HG03460 (cell line): ENCODE data around the gene ASIC1.
A peak's percentile ranks its signal among the peaks of the same experiment; 100 is the strongest.

ENCODE experiments used
- ATAC-seq: cut with Tn5 transposase; IDR thresholded peaks from one replicate; pipeline ENCODE4 v1.9.1; 2021; ENCODE audit not compliant: unreplicated experiment

Gene ASIC1

DNA sequence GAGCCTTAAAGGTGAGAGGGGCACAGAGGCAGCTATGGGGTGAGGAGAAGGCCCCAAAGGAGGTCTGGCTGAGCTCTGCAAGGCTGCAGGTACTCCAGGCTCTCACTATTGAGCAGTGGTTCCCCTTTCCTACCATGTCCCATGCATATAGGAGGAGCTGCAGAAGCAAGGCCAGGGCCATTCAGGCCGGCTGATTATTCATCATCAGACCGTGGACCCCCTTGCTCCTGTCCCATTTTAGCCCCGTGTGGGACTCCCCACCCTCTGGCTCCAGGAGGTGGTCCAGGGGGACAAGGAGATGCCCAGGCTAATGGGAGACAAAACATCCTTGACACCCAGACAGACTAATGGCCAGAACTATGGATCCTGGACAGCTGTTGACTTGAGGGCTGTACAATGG, 49.5 kb downstream of the ASIC1 start:
- no peak for ATAC-seq

GRCh38 chr12:50107416-50108268, 50.2 kb downstream of the ASIC1 start:
- ATAC-seq: no peak

DNA sequence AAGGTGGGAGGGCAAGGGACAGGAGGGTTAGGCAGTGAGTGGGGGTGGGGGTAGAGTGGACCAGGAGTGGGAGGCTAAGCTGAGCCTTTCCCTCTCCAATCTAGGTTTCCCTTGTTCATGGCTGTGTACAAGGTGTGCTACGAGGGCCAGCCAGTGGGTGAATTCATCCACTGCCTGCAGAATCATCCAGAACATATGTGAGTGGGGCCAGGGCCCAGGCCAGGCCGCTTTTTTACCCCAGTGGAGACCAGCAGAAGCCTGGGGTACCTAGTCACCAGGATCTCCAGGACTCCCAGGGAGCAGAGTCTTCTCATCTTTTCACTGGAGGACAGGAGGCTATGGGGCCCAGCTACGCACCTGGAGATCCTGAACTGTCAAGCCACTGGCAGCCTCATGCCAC, 51.9 kb downstream of the ASIC1 start:
- ATAC-seq: no peak

GRCh38 chr12:50110127-50110761, 52.8 kb downstream of the ASIC1 start:
- ATAC-seq: no peak

- ATAC-seq: no peak
These were observed 53.5 kb downstream of the ASIC1 start for GRCh38 chr12:50110762-50111351.

DNA sequence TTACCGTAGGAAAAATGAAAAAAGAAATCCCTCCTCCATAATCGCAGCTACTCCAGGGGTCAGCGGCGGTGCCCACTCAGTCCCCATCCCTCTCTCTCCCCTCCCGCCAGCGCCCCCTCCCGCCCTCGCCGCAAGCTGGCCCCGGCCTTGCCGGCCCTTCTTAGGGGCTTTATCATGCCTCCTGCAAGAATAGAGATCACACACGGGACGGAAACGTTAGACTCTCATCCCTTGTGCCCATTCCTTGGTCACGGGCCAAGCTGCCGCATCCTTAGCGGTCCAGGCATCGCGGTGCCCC, 53.9 kb downstream of the ASIC1 start:
- ATAC-seq: no peak

DNA sequence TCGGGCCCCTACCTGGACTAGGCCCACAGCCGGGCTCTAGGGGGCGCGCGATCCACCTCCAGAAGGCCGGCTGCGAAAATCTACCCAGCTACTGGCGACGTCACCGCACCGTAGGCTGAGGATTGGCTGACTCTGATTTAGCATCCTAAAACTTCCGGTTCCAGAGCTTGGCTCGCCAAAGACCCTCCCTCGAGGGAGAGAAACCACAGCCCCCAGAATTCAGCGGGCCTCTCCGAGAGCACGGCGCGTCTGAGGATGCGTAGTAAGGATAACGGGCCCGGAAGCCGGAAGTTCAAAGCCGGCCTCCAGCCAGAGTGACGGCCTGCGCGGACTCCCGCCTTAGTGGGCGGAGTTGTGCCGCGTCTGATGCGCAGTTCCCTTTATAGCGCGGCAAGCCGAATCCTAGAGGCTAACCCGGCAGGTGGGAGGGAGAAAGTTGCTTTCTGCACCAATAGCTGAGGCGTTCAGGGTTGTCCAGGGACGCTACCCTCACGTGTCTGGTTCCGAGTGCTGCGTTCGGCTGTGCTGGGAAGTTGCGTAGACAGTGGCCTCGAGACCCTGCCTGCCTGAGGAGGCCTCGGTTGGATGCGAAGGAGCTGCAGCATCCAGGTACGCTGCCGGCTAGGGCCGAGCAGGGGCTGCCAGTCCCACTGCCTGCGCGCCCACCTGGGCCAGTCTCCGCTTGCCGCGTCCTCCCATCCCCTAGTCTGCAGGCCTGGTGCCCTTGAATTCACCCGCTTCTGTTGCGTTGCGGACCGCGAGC, 54.5 kb downstream of the ASIC1 start, which contains the start of gene COX14:
COX14 (plus strand) TSS at position 544 of the 763 bp plus-strand sequence. CDS start 7,808 bp downstream, outside the sequence.
- peak; percentile 76 for ATAC-seq

- ATAC-seq: no peak
These were observed 55.2 kb downstream of the ASIC1 start for GRCh38 chr12:50112456-50113218.

GRCh38 chr12:50117057-50117622, 59.7 kb downstream of the ASIC1 start:
- no peak for ATAC-seq

GRCh38 chr12:50119387-50119786, 62.0 kb downstream of the ASIC1 start:
- no peak for ATAC-seq

DNA sequence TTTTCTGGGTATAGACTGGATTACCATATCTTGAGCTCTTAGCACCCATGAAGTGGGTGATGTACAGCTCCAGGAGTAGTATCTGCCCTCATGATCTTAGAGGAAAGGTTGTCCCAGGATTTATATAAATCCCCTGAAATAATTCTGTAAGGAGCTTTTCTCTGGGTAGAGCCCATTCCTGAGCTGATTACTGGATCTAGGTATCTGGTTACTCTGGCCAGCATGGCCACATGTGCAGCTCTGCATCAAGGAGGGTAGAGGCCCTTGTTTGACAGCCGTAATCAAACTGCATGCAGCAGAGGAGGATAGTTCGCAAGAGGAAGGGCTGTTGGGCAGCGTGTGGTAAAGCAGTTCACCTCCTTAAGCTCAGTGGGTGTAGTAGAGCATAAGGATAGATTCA, 63.1 kb downstream of the ASIC1 start:
- ATAC-seq: no peak

- ATAC-seq: no peak
These were observed 63.6 kb downstream of the ASIC1 start for GRCh38 chr12:50120953-50121352.

- no peak for ATAC-seq
These were observed 64.2 kb downstream of the ASIC1 start for GRCh38 chr12:50121641-50122040.

GRCh38 chr12:50123203-50123602, 65.8 kb downstream of the ASIC1 start:
- ATAC-seq: no peak

DNA sequence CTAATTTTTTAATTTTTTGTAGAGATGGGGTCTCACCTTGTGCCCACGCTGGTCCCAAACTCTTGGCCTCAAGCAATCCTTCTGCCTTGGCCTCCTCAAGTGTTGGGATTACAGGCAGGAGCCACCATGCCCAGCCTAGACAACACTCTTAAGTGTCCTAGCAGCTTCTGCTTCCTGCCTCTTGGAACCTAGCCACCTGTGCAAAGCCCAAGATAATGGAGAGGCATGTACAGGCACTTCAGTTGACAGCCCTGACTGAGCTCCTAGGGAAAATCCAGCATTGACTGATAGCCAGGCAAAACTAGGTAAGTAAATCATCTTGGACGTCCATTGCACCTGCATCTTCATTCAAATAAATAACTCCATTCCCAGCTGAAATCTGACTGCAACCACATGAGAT, 70.2 kb downstream of the ASIC1 start:
- ATAC-seq: no peak

- no peak for ATAC-seq
These were observed 71.9 kb downstream of the ASIC1 start for GRCh38 chr12:50129290-50129689.

GRCh38 chr12:50132505-50133135, 75.2 kb downstream of the ASIC1 start:
- no peak for ATAC-seq
